SK-MEL-5 (cell line): Measurements from ENCODE around the gene KCNK2. TPM values are rescaled to one million over a fixed set of nuclear protein-coding genes. Genes with fewer than 3 reads are reported as not detected.
A peak's percentile ranks its signal among the peaks of the same experiment; 100 is the strongest.
"Not testable (repeated sequence)": the region's sequence is repeated elsewhere in the genome, so short reads cannot be mapped to it uniquely, and the experiment has no call there.

Experiments
- DNase-seq: peaks from one replicate; pipeline ENCODE4 v3.0.0-alpha.2; 2016; ENCODE audit warnings: low read depth, low spot score
- in situ Hi-C: cut with HindIII; loops from 2 replicates; pipeline ENCODE4 v1.10.0; 2016; ENCODE audit warnings: low sequenced_read_pairs, high pct_unique_total_duplicates, low pct_unique_long_range_greater_than_20kb
- total RNA-seq: library from RNA; depleted of rRNA; stranded (reverse); fragments of >200 nt; shearing (Covaris generic); gene quantifications from 2 replicates; pipeline ENCODE4 v1.2.3, GENCODE V29; 2014

The KCNK2 gene
- total RNA-seq, 1 experiment from 2014 or later: 2.0 TPM

DNA sequence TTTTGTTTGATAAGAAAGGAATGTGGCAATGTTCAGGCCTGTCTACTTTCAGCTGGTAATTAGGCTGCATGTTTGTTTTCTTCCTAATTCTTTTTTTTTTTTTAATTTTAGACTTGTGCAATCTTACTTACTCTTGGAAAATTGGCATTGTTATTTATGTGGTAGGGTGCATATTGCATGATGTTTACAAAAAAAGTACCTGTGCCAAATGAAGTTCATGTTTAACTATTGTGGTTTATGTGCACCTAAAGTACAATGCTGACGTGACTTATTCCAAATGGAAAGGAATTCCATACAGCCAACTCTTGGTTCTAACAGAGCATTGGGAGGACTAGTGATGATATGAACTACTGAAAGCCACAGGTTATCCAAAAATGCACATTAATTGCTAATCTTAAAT, 51.0 kb downstream of the KCNK2 start:
- in situ Hi-C loops: no loop called here
- DNase-seq: no peak

DNA sequence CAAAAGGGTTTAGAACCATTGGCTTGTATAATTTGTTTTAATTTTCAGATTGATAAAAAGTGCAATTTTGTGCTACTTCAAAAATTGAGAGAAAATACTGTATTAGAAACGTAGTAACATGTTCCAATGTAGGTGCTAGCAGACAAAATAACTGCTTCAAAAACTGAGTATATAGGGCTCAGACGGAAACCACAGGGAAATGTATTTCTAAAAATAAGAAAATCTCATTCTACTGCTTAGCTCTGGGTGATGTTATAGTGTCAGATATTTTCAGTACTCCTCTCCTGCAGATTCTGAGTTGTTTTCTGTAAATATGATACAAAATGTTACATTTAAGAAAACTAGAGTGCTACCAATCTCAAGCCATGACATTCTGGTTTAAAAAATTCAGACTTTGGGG, 55.4 kb downstream of the KCNK2 start:
- in situ Hi-C loops: no loop called here
- no peak for DNase-seq

DNA sequence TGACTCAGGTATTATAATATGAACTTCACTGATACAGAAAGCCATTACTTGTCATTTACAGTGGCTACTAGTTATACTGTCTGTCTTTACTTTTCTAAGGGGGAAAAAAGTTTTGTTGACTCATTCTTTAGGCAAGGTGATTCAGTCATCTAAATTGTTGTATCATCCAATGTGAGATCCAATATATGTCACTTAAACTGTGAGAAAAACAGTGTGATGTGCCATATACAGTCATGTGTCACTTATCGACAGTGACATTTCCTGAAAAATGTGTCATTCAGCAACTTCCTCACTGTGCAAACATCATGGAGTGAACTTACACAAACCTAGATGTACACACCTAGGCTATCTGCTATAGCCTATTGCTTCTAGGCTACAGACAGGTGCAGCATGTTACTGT, 57.6 kb downstream of the KCNK2 start:
- in situ Hi-C loops: no loop called here
- no peak for DNase-seq

DNA sequence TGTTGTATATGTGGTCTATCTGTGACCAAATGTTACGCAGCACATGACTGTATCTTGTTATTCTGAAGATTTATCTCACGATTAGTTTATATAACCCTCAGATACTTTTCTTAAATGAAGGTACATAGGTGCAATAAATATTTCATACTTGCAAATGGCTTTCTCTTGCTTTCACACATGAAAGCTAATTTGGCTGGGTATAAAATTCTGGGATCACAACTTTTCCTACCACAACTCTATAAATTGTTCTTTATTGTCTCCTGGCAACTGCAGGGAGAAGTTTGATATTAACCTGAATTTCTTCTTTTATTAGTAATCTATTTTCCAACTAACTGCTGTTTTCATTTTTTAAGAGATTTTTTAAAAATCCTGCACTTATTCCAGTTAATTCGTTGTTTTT, 58.9 kb downstream of the KCNK2 start:
- DNase-seq: no peak
- in situ Hi-C loops: no loop called here

DNA sequence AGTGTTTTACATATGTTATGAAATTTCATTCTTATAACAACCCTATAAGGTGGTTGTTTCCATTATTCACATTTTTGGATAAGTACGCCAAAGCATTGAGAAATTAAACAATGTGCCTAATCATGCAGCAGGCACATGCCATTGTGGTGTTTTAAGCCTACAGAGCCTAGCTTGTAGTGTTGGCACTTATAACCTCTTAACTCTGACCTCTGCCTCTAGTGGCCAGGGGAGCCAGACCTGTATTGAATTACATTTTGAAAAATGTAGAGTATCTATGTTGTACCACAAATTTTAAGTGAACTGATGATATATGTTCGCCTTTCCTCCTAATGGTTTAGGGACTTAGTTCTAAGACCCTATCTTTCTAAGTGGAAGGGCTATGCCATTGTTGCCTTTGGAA, 61.0 kb downstream of the KCNK2 start:
- in situ Hi-C loops: no loop called here

DNA sequence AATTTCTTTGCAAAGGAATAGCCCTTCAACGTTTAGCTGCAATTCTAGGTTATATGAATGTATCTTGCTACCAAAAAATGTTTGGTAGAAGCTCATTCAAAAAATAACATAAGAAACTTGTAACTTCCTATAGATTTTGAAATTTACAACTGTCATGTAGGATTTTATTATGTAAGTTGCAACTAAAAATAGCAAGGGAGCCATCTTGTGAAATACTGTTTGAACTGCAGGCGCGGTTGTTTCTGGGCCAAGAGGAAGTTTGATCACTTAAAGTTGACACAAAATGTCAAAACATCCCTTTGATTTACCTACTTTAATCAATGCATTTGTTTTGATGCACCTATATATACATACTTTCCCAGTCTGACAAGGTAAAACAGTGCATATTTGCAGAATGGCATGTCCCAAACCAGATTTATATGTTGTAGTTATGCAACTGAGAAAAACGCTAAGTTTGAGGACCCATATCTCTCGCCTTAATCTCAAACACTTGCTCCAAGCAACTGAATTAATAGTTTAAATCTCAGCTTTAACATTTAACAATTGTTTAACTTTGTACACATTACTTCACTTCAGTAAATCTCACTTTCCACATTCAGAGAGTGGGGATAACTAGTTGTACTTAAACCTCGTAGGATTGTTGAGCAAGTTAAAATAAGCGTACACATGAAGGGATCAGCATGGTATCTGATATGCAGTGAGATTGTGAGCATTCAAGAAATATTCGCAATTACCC, 63.9 kb downstream of the KCNK2 start:
- DNase-seq: peak; percentile 53
- in situ Hi-C loops: no loop called here

More for the DNA sequence above, 61.0 kb downstream of the KCNK2 start:
- no peak for DNase-seq

DNA sequence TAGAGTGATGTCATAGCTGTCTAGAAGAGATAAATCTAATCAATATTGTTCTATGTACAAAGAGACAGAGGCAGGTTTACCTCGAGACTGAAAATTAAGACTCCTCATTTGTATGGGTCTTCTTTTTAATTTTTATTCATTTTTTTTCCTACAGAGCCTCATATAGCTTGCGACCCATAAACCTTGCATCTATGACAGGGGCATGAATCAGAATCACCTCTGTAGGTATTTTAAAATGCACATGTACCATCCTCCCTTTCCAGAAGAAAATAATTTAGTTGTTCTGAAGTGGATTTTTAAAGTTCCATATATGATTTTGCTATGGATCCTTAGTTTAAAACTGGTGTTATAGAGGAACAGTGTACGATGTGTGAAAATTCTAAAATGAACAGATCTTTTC, 64.5 kb downstream of the KCNK2 start:
- no peak for DNase-seq
- in situ Hi-C loops: no loop called here

DNA sequence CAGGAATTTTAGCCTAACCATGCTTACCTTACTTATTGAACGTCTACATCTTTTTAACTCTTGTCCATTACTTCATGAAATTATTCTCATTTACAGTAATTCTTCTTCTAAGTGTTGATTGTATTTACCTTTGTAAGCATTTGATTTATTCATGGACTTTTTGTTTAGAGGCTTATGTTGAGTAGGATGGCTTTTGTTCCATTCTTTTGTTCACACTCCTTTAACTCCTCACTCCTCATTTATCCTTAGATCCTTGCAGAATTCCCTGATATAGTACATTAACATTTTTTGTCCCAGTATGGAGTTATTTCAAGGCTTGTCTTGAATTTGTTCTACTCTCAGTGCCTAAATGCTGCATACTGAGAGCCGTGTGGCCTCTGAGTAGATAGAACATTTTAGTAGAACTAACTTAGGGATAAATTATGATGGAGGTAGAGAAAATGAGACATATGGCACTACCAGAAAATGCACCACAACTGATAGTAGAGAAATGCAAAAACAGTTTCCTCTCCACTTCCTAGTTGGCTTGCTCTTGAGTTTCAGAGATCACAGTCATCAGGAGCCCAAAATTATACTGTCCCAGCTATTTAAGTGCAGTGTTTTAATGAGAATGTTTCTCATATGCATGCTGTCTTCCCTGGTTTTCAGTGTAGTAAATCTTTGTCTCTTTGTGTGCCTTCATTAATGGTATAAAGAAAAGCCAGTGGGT, 69.5 kb downstream of the KCNK2 start:
- DNase-seq: no peak
- in situ Hi-C loops: no loop called here

DNA sequence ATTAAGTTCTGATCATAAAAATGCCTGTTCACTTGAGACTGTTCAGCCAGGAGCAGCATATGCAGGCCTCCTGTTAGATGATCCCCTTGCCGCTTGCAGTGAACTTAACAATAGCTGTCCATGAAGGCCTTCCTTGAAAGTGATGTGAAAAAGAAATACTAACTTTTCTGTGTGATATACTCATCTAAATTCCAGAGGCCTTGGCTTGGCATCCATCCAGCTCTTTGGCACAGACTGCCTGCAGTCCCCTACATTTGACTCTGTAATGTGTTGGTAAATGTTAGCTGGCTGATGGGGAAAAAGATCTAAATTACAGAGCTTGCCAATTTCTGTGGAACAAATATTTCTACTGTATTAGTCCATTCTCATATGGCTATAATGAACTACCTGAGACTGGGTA, 73.7 kb downstream of the KCNK2 start:
- in situ Hi-C loops: no loop called here
- no peak for DNase-seq

DNA sequence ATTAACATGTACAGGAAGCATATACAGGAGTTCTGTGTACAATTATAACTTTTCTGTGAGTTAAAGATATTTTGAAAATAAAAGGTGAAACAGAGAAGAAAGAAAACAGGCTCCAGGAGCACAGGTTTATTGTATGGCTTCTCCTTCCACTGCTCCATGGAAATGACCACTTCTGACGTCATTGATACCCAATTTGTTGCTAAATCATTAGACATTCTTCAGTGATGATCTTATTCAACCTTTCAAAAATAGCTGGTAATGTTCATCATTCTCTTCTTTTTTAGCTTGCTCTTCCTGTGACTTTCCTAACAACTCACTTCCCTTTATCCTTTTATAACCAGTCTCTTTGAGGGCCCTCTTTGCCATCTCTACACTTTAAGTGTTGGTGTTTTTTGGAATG, 77.8 kb downstream of the KCNK2 start:
- in situ Hi-C loops: no loop called here
- no peak for DNase-seq

DNA sequence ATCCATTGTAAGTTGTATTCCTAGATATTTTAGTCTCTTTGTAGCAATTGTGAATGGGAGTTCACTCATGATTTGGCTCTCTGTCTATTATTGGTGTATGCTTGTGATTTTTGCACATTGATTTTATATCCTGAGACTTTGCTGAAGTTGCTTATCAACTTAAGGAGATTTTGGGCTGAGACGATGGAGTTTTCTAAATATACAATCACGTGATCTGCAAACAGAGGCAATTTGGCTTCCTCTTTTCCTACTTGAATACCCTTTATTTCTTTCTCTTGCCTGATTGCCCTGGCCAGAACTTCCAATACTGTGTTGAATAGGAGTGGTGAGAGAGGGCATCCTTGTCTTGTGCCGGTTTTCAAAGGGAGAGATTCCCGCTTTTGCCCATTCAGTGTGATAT, 80.6 kb downstream of the KCNK2 start:
- in situ Hi-C loops, DNase-seq: not testable (repeated sequence)

DNA sequence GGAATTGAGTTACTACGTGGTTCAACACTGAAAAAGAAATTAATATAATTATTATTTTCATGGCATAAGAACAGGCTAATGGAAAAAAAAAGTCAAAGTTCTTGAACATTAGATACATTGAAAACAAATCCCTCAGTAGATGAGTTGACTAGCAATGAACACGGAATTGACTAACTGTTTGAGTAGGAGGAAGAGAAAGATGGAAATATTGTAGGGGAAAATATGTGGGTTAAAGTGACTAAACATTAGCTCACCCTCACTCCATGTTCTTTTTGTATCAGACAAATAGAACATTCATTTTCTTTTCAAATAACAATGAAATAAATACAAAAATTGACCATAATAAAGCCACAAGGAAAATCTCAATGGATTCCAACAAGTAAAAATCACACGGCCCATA, 84.3 kb downstream of the KCNK2 start:
- DNase-seq: no peak
- in situ Hi-C loops: no loop called here

DNA sequence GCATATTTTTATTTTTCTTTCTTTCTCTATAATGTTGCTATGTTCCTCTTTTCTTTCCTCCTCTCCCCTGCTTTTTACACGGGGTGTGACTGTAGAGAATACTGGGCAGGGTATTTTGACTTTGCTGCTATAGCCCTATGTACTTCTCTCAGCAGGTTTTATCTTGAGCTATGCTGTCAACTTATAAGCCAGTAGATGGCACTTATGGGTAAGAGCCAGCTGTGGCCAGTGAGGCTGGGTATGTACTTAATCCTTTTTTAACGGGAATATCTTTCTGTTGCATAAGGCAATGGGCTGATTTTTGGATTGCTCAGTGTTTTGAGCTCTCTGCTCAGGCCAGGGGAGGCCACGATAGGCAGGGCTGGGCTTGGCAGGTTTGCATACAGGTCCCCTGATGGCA, 99.0 kb downstream of the KCNK2 start:
- in situ Hi-C loops: no loop called here
- DNase-seq: peak; percentile 49

DNA sequence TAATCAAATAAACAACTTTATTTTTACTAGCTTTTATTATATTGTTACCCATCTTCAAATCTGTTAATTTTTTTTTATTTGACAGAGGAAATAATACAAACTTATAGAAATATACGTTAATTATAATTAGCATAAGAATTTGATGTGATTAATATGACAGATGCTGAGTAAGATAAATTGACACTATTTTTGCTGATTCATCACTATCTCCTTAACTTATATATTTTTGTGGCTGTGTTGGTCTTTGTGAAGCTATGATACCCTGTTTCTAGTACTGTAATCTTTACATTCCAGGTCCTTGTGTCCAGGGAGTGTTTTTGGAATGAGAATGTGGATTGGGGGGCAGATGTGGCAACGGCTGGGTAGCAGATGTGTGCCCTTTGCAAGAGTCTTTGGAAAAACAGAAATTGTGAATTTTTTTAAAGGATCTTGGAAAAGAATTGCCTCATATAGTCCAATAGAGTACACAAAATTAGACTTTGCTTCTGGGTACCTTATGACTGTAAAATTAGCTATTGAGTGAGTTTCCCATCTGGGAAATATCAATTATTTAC, 102.6 kb downstream of the KCNK2 start:
- DNase-seq: no peak
- in situ Hi-C loops: no loop called here

DNA sequence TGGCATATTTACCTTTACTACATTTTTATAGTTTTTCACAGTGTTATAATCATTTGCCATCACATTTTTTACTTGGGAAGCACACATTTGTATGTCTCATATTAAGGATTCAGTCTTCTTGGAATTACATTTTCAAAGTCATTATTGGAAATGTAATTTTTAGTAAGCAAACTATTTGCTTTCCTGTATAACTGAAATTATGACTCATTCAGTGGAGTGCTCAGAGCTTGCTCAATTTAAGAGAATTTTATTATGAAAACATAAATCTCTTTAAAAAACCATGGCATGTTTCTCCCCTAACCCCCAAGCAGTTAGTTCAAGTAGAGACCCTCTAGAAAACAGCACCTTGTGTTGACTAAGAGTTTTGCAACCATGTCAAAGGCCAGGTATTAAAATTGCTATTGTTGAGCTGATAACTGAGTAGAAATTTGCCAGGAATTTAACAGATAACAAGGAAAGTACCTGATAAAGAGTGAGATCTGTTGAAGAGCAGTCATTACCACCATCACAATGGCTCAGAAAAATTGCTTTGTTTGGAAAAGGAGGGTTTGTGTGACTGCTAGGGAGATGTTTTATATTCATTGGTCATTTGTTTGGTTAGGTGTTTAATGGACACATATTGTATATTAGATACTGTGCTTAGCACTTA, 105.9 kb downstream of the KCNK2 start:
- in situ Hi-C loops: no loop called here

DNA sequence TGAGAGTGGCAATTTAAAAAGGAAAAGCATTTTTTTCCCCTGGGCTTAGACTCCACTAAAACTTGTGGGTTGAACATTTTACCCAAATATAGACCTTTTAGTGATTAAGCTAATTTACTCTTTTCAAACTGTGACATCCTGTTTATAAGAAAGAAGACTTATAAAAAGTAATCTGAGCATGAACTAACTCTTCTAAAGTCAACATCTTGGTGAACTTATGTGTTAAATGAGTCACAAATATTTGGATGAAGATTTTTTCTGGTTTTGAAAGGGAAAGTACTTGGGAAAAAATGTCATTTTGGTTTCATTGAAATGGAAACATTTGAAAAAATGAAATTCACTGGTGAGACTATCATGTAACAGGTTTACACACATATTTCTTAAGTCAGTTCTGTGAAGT, 109.8 kb downstream of the KCNK2 start:
- DNase-seq: no peak
- in situ Hi-C loops: no loop called here

More for the DNA sequence above, 105.9 kb downstream of the KCNK2 start:
- no peak for DNase-seq

DNA sequence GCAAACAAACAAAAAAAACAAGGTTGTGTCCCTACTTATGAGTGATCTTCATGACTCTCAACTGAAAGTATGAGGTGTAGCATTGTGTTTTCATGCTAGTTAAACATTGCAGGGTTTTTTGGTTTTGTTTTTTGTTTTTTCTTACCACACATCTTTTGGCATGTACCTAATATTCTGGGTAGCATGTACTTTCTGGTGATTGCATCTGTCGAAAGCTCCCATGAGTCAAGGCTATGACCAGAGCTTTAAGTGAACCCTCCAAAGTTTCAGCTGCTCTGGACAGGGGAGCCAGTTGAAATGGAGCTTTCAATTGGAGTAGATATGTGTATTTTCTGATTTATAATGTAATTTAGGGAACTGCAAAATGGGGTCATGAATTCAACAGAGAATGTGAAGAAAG, 115.5 kb downstream of the KCNK2 start:
- in situ Hi-C loops: no loop called here
- DNase-seq: no peak

DNA sequence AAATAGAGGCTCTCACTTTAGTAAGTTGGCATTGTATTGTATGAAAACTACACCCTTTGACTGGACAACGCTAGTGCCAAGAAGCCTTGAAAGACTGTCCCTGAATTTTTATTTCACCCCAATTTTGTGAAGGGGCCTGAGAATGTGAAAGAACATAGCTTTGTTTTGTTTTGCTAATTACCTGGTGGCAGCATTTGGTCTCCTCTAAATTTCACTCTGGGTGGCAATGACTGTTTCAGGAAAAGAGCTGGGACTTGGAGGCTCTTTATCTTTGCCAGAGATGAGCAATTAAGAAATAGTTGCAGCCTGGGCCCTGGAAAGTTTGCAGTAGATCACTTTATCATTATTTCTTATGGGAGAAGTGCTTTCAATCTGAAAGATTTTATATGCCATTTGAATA, 117.6 kb downstream of the KCNK2 start:
- DNase-seq: no peak
- in situ Hi-C loops: no loop called here

DNA sequence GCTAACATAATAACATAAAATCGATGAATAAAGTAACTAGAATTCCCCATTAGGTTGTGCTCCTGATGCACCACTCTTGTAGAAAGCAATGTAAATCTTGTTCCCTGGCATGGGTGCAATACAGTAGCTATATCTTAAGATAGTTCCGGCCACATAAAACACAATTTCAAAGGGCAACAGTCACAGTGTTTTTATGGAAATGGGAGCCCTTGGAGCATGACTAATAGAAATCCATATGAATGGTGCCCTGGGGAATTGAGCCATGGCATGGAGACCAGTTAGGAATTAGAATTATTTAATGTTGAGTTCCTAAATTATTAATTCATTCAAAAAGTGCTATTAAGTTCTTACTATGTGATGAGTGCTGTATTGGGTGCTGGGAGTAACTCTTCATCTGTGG, 118.7 kb downstream of the KCNK2 start:
- in situ Hi-C loops: no loop called here
- DNase-seq: peak; percentile 32
